Measurements from ENCODE around the gene TKFC.

DNA sequence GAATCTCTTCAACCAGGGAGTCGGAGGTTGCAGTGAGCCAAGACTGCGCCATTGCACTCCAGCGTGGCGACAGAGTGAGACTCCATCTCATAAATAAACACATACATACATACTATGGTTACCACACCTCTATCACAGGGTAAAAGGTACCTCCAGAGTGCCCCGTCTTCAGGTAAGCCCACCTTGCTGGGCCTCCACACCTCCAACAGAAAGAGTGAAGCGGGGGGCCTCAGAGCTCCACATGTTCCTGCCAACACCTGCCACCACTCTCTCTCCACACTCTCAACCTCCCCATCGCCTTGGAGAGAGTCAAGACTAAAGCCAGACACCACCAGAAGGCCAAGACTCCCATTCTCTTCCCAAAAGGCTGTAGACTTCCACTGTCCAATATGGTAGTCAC, 27.6 kb upstream of the TKFC start:
- TF ChIP-seq, protein P1, sequence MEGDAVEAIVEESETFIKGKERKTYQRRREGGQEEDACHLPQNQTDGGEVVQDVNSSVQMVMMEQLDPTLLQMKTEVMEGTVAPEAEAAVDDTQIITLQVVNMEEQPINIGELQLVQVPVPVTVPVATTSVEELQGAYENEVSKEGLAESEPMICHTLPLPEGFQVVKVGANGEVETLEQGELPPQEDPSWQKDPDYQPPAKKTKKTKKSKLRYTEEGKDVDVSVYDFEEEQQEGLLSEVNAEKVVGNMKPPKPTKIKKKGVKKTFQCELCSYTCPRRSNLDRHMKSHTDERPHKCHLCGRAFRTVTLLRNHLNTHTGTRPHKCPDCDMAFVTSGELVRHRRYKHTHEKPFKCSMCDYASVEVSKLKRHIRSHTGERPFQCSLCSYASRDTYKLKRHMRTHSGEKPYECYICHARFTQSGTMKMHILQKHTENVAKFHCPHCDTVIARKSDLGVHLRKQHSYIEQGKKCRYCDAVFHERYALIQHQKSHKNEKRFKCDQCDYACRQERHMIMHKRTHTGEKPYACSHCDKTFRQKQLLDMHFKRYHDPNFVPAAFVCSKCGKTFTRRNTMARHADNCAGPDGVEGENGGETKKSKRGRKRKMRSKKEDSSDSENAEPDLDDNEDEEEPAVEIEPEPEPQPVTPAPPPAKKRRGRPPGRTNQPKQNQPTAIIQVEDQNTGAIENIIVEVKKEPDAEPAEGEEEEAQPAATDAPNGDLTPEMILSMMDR (IDR thresholded peaks at IDR 0.05; ENCODE audit: low read depth, low read length, poor library complexity, severe bottlenecking) = no peak
- TF ChIP-seq EZH2phosphoT487 (IDR thresholded peaks at IDR 0.05; ENCODE audit: borderline replicate concordance, low read length) = no peak
